Tibial nerve (tissue), 4 donors: Measurements from ENCODE around the gene DLX6. TPM values are rescaled to one million over a fixed set of nuclear protein-coding genes. Genes with fewer than 3 reads are reported as not detected.

Experiments used
- DNase-seq, 2 donors: peaks; one replicate each; pipeline ENCODE4 v3.0.0-alpha.2; 2019; ENCODE audit warnings: low spot score in 2 of 2
- H3K27ac ChIP-seq, 4 donors: fragments of 200-600 bp; sonication (generic) in 3 of 4; one replicate each; pipeline ENCODE4 v1.5.1; 2017 to 2019; ENCODE audit warnings: mild to moderate bottlenecking in 1 of 4
- H3K27me3 ChIP-seq, 2 donors: fragments of 200-600 bp; sonication (generic) in 1 of 2; one replicate each; pipeline versions ENCODE4 v1.5.1 to v1.6.0; 2017 to 2019
- H3K36me3 ChIP-seq, 3 donors: fragments of 200-600 bp; sonication (generic); one replicate each; pipeline ENCODE4 v1.5.1; 2018 to 2019
- H3K4me1 ChIP-seq, 4 donors: fragments of 200-600 bp; sonication (generic) in 3 of 4; one replicate each; pipeline ENCODE4 v1.5.1; 2017 to 2019
- H3K4me3 ChIP-seq, 4 donors: fragments of 200-600 bp; sonication (generic) in 3 of 4; one replicate each; pipeline ENCODE4 v1.5.1; 2017 to 2019; ENCODE audit warnings: mild to moderate bottlenecking in 1 of 4, moderate library complexity in 1 of 4
- H3K9me3 ChIP-seq, 4 donors: fragments of 200-600 bp; sonication (generic) in 3 of 4; one replicate each; pipeline ENCODE4 v1.5.1; 2017 to 2019
- EP300 ChIP-seq, 2 donors: sonication (generic); formaldehyde crosslinking; IDR thresholded peaks; one replicate each; pipeline ENCODE4 v1.6.1; 2017; ENCODE audit warnings: antibody characterized with exemption in 2 of 2, mild to moderate bottlenecking in 1 of 2
- POLR2A ChIP-seq, 2 donors: fragments of 450-650 bp; IDR thresholded peaks; one replicate each; pipeline ENCODE4 v1.6.1; 2017; ENCODE audit warnings: antibody characterized with exemption in 2 of 2, mild to moderate bottlenecking in 2 of 2, moderate library complexity in 2 of 2
- WGBS, 2 donors: methylation state at CpG; one replicate each; pipeline ENCODE4 v1.1.5; 2018; 5-methylcytosine and 5-hydroxymethylcytosine counted together
- total RNA-seq, 4 donors: library from RNA; depleted of rRNA; stranded (reverse); fragments of >200 nt; gene quantifications; one replicate each; pipeline ENCODE4 v1.1.0, GENCODE V29; 2016
- TF ChIP-seq, protein P1 (sequence below), 5 experiments: fragments of 200-600 bp in 3 of 5; fragments of 450-650 bp in 2 of 5; sonication (generic) in 3 of 5; IDR thresholded peaks; one replicate each; pipeline ENCODE4 v1.5.1; 2016 to 2019; ENCODE audit warnings: antibody characterized with exemption in 5 of 5, mild to moderate bottlenecking in 3 of 5, moderate library complexity in 2 of 5

DLX6 gene
- not detected for total RNA-seq

DNA sequence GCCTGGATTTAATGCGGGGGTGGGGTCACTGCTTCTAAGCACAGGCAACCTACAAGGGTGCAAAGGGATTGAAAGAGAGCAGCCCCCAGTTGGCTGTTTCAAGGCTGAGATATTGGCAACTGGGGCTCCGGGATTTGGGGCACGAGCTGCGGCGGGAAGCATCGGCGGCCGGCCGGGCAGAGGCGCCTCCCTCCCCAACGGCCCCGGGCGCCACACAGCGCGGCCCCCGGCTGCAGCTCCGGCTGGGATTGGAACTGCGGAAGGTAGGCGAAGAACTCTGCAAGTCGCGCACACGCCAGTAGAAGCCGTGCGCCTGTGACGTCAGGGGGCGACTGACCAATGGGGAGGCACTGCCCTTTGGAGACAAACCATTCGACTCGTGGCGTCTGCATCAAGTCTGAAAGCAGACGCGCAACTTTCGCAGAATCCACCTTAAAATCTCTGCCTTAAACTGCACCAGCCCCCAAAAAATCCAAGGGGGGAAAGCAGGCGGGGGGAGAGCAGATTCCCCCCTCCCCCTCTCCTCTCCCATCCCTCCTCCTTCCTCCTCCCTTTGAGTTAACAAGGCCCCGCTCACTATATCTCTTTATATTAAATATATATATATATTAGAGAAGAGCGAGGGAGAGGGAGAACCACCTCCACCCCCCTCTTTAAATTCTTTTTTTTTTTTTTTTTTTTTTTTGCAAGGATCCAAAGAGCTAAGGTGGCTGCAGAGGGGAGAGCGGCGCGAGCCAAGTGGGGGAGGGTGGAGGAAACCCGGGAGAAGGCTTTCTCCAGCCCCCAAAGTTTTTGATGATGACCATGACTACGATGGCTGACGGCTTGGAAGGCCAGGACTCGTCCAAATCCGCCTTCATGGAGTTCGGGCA is at the start of gene DLX6:
Gene DLX6 (plus strand): TSS at position 371 of the 872 bp plus-strand sequence. CDS start 425 bp downstream, at position 796.
- Histone ChIP-seq H3K36me3 (no peaks in the 10 kb centered on the region), H3K4me1 (peaks cover 0 to 39% (median 10%) of the 10 kb centered on the region in 4 donors), H3K27ac (no peak within 1 kb of the TSS), H3K9me3 (no peaks in the 10 kb centered on the region), H3K27me3 (peaks cover 14 to 95% of the 10 kb centered on the region in 2 donors), H3K4me3 (peak within 1 kb of the TSS; percentile 7 to 50 (median 28))
- DNase-seq = no peak
- WGBS, 2 donors = 2 to 3% methylated on average over 27 to 44 of the region's 44 CpGs
- TF ChIP-seq, protein P1, sequence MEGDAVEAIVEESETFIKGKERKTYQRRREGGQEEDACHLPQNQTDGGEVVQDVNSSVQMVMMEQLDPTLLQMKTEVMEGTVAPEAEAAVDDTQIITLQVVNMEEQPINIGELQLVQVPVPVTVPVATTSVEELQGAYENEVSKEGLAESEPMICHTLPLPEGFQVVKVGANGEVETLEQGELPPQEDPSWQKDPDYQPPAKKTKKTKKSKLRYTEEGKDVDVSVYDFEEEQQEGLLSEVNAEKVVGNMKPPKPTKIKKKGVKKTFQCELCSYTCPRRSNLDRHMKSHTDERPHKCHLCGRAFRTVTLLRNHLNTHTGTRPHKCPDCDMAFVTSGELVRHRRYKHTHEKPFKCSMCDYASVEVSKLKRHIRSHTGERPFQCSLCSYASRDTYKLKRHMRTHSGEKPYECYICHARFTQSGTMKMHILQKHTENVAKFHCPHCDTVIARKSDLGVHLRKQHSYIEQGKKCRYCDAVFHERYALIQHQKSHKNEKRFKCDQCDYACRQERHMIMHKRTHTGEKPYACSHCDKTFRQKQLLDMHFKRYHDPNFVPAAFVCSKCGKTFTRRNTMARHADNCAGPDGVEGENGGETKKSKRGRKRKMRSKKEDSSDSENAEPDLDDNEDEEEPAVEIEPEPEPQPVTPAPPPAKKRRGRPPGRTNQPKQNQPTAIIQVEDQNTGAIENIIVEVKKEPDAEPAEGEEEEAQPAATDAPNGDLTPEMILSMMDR (IDR thresholded peaks at IDR 0.05) = no peak
- TF ChIP-seq EP300 (IDR thresholded peaks at IDR 0.05) = no peak
- no peak for TF ChIP-seq POLR2A (IDR thresholded peaks at IDR 0.05)

DNA sequence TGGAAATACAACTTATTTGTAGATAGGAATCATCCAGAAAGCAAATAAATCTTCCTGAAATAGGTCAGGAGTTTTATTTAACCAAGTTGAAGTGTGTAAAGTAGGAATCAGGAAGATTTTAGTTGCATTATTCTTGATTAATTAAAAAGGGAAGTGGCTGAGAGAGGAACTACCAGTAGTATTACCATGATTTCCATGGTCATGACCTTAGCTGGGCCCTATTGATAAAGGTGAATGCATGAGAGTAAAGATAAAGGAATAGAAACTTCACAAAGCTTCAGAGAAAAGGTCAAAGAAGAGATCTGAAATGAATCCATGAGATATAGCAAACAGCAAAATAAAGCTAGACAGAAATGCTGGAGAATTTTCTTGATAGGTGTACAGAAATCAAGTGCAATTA is 46.2 kb upstream of the DLX6 start:
- no peak for DNase-seq
- Histone ChIP-seq H3K36me3 (no peaks in the 10 kb centered on the region), H3K4me3 (no peak overlapping the region), H3K4me1 (no peaks in the 10 kb centered on the region), H3K27me3 (no peaks in the 10 kb centered on the region), H3K27ac (no peak overlapping the region), H3K9me3 (no peaks in the 10 kb centered on the region)
- TF ChIP-seq EP300 (IDR thresholded peaks at IDR 0.05) (no peak), POLR2A (IDR thresholded peaks at IDR 0.05) (no peak)

DNA sequence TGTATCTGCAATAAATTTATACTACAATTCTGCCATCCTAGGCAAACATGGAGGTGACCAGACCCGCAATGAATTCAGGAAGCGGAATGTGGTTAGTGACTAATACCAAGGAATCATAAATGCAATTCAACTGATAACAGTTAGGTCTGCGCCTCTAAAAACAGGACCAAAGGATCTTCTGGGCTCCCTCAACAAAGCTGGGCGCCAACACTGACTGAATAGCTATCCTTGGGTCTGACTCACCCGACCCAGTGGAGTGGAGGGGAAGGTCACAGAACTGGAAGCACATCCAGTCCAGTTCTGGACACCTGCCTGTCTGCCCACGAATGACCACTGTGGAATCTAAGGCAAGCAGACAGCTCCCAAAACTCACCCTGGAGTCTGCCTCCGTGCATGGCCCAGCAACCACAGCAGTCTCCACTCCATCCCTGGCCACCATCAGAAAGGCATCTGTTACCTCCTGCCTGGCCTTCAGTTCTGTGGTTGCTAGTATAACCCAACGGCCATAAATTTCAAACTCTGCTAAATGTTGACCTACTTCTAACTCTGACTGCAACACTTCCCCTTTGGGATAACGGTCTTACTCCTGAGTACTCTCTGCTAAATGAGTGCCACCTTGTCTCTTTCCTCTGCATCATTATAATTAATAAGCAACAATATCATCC is 43.0 kb upstream of the DLX6 start:
- WGBS, 2 donors = 70 to 75% methylated on average over 9 of the region's 9 CpGs

DNA sequence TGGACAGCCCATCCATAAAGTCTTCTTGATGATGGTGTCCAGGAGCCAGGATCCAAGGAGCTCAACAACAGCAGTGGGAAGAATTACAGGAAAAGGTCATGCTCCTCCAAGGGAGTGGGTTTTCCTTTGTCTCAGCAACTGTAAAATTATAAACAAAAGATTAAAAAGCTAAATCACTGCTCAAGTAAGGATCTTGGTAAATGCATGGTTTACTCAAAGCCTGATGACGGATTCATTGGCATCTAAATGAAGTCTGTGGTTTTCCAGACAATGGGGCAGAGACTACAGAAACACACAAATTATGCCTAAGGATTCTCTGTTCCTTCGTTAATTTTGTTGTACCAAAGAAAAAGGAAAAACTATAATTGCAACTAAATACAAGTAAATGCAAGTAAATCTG is 36.4 kb upstream of the DLX6 start:
- no peak for DNase-seq
- H3K36me3 ChIP-seq = no peaks in the 10 kb centered on the region
- H3K27ac ChIP-seq = no peak overlapping the region
- H3K9me3 ChIP-seq = no peaks in the 10 kb centered on the region
- H3K4me3 ChIP-seq = no peak overlapping the region
- H3K27me3 ChIP-seq = peaks cover 0 to 16% of the 10 kb centered on the region in 2 donors
- peaks cover 0 to 3% (median 0%) of the 10 kb centered on the region in 4 donors for H3K4me1 ChIP-seq
- TF ChIP-seq, protein P1 (IDR thresholded peaks at IDR 0.05) = no peak
- 81 to 91% methylated on average over 2 of the region's 2 CpGs for WGBS, 2 donors

More for the DNA sequence above, 43.0 kb upstream of the DLX6 start:
- no peak overlapping the region for H3K4me3 ChIP-seq
- H3K36me3 ChIP-seq = no peaks in the 10 kb centered on the region
- peaks cover 0 to 16% of the 10 kb centered on the region in 2 donors for H3K27me3 ChIP-seq
- peak in 1 of 2 donors; percentile 50 for DNase-seq
- H3K9me3 ChIP-seq = no peaks in the 10 kb centered on the region
- TF ChIP-seq, protein P1 (IDR thresholded peaks at IDR 0.05) = no peak
- no peak for TF ChIP-seq POLR2A (IDR thresholded peaks at IDR 0.05)
- TF ChIP-seq EP300 (IDR thresholded peaks at IDR 0.05) = no peak
- no peaks in the 10 kb centered on the region for H3K4me1 ChIP-seq
- H3K27ac ChIP-seq = no peak overlapping the region

DNA sequence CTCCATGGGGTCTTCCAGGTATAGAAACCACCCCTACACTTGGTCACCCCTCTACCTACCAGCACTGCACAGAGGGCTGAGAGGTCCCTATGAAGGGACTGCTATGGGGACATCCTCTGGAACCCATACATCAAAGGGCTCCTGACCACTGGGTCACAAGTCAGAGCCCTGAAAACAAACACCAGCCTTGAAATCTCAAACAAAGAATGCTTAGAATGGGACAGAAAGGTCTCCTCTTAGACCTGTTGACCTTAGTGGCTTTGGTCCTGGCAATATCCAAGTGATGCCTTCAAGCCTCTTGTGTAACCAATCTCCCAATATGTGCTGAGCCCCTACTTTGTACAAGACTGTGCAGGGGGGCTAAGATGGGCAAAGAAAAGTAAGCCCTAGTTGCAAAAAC is 34.6 kb upstream of the DLX6 start:
- TF ChIP-seq POLR2A (IDR thresholded peaks at IDR 0.05) (no peak), EP300 (IDR thresholded peaks at IDR 0.05) (no peak)
- TF ChIP-seq, protein P1 (IDR thresholded peaks at IDR 0.05) = no peak
- no peak for DNase-seq
- Histone ChIP-seq H3K4me3 (no peak overlapping the region), H3K27me3 (peaks cover 0 to 9% of the 10 kb centered on the region in 2 donors), H3K36me3 (no peaks in the 10 kb centered on the region), H3K27ac (no peak overlapping the region), H3K4me1 (peaks cover 0 to 5% (median 0%) of the 10 kb centered on the region in 4 donors), H3K9me3 (no peaks in the 10 kb centered on the region)
